GM11168 (cell line): ENCODE data around the gene C13orf46.

Source experiments
- in situ Hi-C: fragments of 300-500 bp; cut with MboI; formaldehyde crosslinking; loops from one replicate; pipeline ENCODE4 v1.12.0; 2022; ENCODE audit warnings: low sequenced_read_pairs; ENCODE audit not compliant: unreplicated experiment

The C13orf46 gene

DNA sequence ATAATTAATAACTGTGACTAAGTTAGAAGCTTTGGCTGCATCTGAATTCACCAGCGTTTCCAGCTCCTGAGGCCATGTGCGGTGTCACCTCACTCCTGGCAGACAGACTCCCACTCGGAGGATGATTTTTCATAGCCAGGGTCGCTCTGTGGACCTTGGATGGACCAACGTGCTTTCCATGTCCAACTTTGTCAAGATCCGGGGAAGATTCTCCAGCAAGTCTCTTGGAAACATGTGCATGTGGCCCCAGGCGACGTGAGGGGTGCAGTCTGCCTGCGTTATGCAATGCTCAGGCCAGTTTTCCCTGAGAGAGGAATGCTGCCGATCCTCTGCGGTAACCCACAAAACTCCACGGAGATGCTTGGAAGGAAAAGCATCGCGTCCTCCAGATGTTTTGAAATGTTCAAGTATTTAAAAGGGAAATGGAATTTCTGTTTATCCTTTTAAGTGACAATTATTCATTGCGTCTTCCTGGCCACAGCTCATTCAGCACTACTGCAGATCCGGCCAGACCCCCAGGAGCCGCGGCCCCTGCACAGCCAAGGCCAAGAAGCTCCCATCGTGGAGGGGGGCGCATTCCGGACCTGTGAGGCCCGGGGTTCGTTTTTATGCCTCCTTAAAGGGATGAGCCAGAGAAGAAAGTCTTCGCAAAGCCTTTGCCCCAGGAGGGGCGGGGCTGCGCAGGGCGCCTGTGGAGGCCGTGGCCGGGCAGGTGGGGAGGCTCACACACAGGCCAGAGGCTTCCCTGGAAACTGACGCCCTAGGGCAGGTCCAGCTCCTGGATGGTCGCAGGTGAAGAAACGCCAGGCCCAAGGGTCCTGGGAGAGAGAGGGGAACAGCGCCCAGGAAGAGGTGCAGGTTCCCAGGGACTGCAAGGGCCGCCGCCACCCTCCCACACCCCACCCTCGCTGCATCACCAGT, 46.0 kb downstream of the C13orf46 start:
- in situ Hi-C loops: no loop called here

DNA sequence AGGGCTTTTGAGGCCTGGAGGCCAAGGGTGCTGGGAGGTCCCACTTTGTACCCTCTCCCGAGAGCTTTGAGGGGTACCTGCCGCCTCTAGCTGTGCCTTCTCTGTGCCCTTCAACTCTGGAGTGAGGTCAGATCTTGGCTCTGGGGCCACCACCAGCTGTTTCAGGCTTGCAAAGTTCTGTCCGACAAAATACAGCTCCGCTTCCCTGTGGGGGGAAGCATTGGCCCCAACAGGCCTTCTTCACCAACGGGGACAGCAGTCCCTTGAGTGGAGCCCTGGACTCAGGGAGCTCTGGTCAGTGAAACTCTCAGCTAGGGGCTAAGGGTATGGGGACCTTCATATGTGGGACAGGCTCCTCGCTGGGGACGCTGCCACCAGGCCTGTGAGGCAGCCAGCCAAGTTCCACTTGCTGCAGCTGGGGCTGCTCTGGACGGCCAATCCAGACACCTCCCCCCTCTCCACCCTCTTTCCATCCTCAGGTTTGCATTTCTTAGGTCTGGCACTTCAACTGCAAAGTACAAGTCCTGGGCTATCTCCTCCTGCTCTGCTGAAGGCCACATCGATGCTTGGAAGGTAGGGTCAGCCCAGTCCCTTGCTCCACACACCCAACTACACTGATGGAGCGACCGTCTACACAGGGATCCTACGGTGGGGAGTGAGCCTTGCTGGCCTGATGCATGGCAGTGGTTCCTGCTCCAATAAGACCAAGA, 46.8 kb downstream of the C13orf46 start:
- in situ Hi-C loops: no loop called here

DNA sequence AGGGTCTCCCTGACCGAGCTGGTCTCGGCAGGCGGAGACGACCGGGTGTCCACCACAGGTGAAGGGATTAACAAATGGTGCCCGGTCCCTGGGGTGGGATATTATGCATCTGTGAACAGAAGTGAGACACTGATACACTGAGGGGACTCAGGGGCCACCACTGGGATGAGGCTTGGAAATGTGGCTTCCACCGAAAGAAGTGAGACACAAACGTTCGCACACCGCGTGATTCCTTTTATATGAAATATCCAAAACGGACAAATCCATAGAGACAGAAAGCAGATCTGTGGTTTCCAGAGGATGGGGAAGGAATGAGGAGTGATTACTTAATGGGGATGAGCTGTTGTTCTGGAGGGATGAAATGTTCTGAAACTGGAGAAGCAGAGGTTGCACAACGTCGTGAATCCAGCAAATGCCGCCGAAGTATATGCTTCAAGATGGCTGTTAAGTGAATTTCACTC, 47.5 kb downstream of the C13orf46 start:
- in situ Hi-C loops: no loop called here

DNA sequence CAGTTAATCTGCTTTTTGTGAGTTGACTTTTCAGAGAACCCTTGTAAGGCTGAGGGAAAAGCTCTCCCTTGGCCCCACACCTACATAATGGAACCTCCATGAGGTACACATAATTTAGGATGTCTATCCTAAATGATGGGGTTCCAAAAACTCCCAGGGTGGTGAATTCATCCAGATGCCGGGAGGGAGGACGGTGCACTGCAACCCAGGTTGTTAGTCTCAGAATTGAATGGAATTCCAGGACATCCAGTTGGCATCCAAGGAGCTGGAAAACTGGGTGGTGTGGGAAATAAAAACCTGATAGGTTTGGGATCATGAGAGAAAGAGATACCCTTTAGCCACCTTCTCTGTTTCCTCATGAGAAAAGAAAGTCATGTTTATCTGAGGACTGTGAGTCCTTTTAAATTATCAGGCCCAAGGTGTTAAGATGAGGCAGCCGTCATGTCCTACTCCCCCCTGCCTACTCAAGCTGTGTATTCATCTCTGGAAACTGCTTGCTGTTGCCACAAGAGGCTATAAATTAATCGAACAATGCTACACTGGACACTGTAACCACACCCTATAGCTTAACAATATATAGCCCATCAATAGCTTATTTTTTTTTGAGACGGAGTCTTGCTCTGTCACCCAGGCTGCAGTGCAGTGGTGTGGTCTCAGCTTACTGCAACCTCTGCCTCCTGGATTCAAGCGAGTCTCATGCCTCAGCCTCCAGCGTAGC, 49.5 kb downstream of the C13orf46 start:
- in situ Hi-C loops: no loop called here

DNA sequence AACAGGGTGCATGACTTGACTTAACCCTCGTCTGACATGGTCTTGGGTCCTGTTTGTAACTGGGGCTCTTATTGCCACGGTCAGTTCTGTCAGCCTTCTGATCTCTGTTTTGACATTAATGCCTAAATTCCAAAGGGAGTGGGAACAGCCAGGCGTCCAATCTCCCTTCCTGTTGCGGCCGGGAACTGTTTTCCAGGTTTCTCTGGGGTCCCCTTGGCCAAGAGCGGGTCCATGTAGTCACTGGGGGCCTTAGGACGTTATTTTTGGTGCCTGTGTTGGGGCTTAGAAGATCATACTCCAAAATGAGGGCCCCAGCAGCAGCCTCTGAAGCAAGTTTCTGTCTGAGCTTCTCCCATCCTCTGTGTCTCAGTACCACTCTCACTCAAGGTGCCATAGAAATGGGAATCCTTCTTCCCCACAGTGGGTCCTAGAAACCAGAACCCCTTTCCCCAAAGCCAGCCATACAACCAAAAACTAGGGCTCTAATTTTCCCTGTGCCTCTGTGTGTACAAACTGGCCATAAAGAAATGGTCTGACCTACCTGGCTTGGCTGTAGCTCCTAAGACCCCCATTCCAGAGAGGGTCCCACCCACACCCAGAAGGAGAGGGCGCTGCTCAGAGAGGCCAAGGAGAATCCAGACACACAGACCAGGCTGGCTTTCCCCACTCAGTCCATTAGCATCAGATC, 50.4 kb downstream of the C13orf46 start:
- in situ Hi-C loops: no loop called here

DNA sequence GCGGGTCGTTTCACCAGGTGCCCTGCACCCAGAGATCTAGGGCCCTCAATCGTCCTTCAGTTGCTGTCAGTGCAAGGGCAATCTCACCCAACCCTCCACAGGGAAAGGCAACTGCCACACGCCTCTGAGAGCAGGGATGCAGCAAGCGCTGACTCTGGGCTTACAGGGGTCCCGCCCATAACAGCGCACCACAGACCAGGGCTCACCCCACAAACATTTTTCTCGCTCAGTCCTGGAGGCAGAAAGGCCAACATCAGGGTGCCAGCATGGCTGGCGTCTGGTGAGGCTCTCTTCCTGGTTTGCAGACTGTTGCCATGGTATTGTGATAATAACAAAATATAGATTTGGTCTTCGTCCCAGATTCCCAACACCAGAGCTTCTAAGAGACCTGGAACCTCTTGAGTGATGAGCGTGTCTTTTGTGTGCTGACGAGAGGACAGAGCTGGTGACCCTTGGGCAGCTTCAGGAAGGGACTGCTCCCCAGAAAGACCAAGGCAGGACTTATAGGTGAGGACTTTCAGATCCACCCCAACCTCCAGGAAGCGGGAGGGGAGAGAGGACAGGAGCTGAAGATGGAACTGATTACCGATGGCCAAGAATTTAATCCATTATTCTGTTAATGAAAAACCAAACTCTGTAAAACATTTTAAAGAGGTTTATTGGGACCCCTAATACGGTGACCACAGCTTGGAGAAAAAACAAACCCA, 51.3 kb downstream of the C13orf46 start:
- in situ Hi-C loops: no loop called here

DNA sequence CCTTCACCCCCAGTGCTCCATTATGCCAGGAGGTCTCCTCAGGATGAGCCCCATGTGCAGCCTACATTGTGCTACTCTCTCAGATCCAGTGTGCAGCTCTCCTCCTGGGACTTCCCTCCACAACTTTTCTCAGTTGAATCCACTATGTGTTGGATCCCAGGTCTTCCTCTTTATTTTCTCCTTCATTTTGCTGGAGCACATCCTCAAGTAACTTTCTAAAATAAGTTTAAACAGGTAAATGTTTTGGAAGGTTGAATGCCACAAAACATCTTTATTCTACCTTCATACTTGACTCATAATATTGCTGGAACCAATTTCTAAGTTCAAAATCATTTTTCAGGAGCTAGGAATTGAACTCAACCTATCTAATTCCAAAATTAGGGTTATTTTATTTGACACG, 52.1 kb downstream of the C13orf46 start:
- in situ Hi-C loops: no loop called here

DNA sequence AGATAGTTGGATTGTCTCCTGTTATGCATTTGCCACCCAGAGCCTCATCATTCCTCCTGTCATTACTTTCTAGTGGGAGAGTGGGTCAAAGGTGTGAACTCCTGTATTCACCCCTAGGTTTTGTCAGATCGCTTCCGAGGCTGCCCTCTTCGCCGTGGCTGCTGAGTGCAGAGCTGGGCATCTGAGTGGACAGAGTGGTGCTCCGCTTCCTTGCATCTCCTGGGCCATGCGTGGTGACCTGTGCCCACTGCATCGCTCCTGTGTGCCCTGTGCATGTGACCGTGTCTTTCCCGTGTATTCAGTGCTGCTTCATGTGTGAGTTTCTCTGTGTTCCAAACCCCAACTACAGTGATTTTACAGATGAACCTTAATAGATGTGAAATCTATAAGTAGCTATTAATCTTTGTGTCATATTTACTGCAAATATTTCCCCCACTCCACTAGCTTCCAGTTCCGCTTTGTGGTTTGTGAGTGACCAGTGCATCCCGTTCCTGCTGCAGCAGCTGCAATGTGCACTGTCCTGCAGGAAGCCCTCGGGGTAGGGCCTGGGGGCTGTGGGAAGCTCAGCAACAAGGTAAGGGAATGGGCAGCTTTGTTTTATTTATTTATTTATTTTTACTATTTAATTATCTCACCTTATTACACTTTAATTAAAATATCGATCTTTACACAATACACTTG, 53.1 kb downstream of the C13orf46 start:
- in situ Hi-C loops: no loop called here

DNA sequence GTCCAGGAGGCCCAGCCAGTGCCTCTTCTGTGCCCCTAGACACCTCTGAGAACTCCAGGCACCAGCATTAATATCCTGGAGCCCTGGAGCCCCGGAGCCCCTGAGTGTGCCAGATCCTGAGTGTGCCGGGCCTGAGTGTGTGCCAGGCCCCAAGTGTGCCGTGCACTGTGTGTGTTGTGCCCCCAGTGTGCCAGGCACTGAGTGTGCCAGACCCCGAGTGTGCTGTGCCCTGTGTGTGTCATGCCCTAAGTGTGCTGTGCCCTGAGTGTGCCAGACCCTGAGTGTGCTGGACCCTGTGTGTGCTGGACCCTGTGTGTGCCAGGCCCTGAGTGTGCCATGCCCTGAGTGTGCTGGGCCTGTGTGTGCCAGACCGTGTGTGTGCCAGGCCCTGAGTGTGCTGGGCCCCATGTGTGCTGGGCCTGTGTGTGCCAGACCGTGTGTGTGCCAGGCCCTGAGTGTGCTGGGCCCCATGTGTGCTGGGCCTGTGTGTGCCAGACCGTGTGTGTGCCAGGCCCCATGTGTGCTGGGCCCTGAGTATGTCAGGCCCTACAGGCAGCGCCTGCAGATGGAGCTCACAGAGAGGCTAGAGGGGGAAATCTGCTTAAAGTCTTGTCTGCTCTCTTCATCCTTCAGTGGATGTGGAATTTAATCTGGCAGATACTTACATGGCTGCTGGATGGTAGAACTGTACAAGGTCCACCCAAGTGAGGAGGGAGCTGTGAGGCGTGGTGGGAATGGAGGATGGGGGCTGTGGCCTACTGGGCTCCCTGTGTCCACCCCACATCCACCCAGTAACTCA, 53.9 kb downstream of the C13orf46 start:
- in situ Hi-C loops: no loop called here

DNA sequence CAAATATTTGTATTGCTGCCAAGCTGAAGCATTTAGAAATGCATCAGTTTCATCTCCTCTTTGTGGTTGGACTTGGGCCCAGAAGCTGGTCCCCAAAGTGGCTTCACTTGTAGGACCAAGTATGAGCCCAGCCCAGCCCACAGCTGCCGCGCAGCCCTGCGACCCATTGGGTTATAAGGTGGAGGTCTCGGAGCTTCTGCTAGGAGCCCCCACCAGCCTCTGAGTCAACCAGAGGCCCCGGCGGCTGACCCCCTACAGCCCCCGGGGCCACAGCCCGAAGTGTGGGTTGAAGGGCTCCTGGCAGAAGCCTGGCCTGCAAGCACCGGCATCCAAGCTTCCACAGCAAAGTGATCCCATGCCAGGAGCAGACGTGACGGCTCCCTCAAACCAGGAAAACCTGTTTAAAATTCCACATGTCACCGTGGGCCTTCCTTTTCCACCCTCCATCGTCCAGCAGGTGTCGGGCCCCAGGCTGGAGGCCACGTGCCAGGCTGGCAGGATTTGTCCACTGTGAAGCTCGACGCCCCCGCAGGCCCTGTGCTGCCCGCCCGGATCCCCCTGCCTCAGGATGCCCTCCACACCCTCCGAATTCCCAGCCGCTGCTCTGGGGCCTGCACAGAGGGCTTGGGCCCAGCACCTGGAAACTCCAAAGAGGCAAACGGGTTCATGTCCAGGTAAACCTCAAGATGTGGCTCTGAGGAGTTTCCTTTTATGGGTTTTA, 54.7 kb downstream of the C13orf46 start:
- in situ Hi-C loops: no loop called here

DNA sequence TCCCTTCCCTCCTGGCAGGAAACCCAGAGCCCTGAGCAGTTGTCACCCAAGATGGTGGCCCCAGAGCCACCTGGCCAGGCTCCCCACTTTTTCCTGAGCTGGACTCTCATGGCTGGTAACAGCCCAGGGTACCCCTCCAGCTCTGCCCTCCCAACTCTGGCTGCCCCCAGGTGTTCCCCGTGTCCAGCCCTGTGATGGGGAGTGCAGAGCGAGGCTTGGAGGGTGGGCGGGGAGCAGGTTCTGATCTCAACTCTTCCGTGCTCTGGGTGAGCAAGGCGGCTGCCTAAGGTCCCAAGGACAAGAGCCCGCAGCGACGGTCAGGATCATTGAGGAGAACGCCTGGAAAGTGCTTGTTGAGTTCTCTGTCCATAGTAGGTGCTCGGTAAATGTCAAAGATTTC, 55.3 kb downstream of the C13orf46 start:
- in situ Hi-C loops: no loop called here

DNA sequence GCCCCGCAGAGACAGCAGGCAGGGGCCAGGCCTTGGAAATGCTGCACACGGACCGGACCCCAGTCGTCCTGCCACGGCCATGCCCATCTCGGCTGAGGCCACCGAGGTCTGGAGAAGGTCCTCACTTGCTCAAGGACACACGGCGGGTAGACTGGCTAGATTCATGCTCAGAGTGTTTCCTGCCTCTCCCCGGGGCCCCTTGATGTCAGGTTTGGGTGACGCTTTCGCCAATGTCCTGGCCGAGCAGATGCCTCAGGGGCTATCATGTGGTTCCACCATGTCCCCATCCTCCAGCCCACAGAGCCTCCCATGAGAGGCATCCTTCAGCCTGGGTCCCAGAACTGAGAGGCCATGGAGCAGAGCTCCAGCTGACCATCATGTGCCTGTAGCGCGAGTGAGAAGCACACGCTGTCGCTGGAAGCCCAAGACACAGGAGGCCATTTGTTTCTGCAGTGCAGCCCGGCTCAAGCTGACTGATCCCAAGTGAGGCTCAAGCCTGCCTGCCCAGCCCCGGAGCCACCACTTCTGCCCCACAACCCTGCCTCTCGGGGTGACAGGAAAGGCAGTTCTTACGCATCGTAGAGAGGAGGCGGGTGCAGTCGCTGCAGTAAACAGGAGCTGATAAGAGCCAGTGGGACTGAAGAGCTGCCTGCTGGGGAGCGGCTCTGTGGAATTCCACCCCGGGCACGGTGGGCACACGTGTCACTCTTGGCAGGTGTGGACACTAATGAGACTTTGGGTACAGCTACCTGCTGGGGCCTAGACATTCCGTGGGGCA, 56.1 kb downstream of the C13orf46 start:
- in situ Hi-C loops: no loop called here

DNA sequence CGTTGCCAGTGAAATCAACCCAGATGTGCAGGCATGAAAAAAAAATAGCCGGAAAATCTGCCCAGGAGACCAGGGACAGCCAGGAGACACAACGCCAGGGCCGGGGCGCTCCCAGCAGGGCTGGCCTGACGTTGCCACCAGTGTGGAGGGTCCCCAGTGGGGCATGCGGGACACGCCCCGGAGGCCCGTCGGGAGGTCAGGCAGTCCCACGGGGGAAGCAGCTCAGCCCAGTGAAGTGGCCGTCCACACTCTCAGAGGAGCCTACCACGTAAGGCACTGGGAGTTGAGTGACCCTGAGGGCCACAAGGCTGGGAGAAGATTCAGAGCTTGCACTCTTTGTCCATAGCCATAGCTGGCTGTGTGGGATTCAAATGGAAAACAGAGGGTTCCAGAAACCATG, 56.8 kb downstream of the C13orf46 start:
- in situ Hi-C loops: no loop called here

DNA sequence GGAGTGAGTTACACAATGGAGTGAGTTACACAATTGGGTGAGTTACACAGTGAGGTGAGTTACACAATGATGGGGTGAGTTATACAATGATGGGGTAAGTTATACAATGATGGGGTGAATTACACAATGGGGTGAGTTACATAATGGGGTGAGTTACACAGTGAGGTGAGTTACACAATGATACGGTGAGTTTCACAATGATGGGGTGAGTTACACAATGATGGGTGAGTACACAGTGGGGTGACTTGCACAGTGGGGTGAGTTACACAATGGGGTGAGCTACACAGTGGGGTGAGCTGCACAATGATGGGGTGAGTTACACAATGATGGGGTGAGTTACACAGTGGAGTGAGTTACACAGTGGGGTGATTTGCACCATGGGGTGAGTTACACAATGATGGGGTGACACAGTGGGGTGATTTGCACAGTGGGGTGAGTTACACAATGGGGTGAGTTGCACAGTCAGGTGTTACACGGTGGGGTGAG, 57.5 kb downstream of the C13orf46 start:
- in situ Hi-C loops: no loop called here

DNA sequence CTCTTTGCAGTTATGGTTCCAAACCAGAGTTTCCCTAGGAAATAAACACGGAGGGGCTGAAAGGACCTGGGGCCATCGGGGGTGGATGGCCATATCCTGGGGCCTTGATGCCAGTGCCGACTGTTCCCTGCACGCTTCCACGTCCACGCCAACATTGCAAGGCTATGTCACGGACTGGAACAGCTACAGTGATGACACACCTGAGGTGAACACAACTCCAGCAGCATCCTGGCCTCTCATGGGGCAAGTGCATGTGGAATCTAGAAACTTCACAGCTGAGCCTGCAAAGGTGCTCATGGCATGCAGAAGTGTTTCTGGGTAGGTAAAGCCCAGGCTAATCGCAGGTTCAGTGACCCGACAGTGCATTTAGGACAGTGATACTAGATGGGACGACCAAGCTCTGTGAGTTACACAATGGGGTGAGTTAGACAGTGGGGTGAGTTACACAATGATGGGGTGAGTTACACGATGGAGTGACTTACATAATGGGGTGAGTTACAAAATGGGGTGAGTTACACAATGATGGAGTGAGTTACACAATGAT, 58.0 kb downstream of the C13orf46 start:
- in situ Hi-C loops: no loop called here

DNA sequence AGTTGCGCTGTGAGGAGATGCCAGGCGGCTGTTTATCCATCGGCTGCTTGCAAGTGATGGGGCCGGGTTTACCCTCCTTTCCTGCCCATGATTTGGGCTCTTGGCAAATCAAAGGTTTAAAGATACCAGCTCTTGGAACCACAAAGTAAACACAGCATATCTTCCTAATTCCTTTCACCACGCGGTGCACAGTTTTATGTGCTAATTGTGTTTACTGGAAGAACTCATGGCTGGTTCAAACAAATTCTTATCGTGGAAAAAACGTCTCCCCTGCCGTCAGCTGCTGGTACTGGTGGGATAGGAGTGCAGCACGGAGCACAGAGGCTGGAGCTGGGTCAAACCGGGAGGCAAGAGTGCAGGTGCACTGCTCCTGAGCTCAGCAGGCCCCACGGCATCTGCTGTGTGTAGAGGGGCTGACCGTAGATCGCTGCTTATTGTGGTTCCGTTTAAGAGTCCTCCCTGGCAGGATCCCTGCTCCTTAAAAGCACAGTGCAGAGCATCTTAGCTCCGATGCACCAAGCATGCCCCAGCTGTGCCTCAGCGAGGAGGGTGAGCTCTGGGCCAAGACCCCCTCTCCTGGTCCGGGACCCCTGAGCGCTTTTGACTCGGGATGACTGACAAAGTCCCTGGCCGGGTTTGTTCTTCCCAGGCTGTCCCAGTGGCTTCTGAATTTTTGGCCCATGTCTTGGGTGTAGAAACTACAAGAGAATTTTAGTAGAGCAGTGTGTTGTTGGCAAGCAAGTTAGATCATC, 58.7 kb downstream of the C13orf46 start:
- in situ Hi-C loops: no loop called here
